Endodermal cell (in vitro differentiated cells): ENCODE data around the gene ARHGDIA. TPM values are rescaled to one million over a fixed set of nuclear protein-coding genes. Genes with fewer than 3 reads are reported as not detected.

Source experiments
- DNase-seq: peaks from one replicate; pipeline ENCODE4 v3.0.0-alpha.2; 2017
- H3K27ac ChIP-seq: 2 replicates; pipeline ENCODE4 v1.5.1; 2013; ENCODE audit warnings: mild to moderate bottlenecking, low read depth, low read length, moderate library complexity
- H3K27me3 ChIP-seq: 2 replicates; pipeline ENCODE4 v1.6.1; 2013; ENCODE audit warnings: mild to moderate bottlenecking, low read length, moderate library complexity; ENCODE audit not compliant: insufficient read depth, control insufficient read depth, poor library complexity, severe bottlenecking
- H3K36me3 ChIP-seq: 2 replicates; pipeline ENCODE4 v1.7.0; 2013; ENCODE audit warnings: mild to moderate bottlenecking, low read length, moderate library complexity; ENCODE audit not compliant: control insufficient read depth, insufficient read depth
- H3K4me1 ChIP-seq: one replicate; pipeline ENCODE4 v1.7.0; 2013; ENCODE audit warnings: low read length; ENCODE audit not compliant: control insufficient read depth, insufficient read depth
- H3K4me3 ChIP-seq: 2 replicates; pipeline ENCODE4 v1.5.1; 2013; ENCODE audit warnings: mild to moderate bottlenecking, low read length, moderate library complexity
- H3K9ac ChIP-seq: 2 replicates; pipeline ENCODE4 v1.6.1; 2013; ENCODE audit warnings: mild to moderate bottlenecking, low read length, moderate library complexity; ENCODE audit not compliant: poor library complexity, severe bottlenecking; ENCODE audit errors: extremely low read depth
- H3K9me3 ChIP-seq: 2 replicates; pipeline ENCODE4 v1.6.1; 2013; ENCODE audit warnings: mild to moderate bottlenecking, low read length, moderate library complexity; ENCODE audit not compliant: control insufficient read depth
- H3K27ac Mint-ChIP-seq: 2 replicates; pipeline ENCODE4 v1.8.0; 2020; ENCODE audit warnings: mixed read lengths
- H3K27me3 Mint-ChIP-seq: 2 replicates; pipeline ENCODE4 v1.8.0; 2021; ENCODE audit warnings: mild to moderate bottlenecking, mixed read lengths; ENCODE audit not compliant: insufficient read depth
- H3K36me3 Mint-ChIP-seq: 2 replicates; pipeline ENCODE4 v1.8.0; 2020; ENCODE audit warnings: low read depth, mixed read lengths
- H3K4me1 Mint-ChIP-seq: 2 replicates; pipeline ENCODE4 v1.8.0; 2020; ENCODE audit warnings: mixed read lengths
- H3K4me3 Mint-ChIP-seq: 2 replicates; pipeline ENCODE4 v1.8.0; 2020; ENCODE audit warnings: mild to moderate bottlenecking, moderate library complexity, mixed read lengths
- H3K9me3 Mint-ChIP-seq: 2 replicates; pipeline ENCODE4 v1.8.0; 2020; ENCODE audit warnings: mild to moderate bottlenecking, mixed read lengths
- WGBS, 2 experiments: methylation state at CpG; one replicate each; pipeline versions ENCODE4 v1.1.5 to v1.1.7; 2013; ENCODE audit warnings: missing lambda C conversion rate in 2 of 2, mixed read lengths in 1 of 2; ENCODE audit not compliant: insufficient coverage in 1 of 2, insufficient read length in 1 of 2; 5-methylcytosine and 5-hydroxymethylcytosine counted together
- total RNA-seq, 2 donors: library from RNA; stranded (reverse); fragmentation: NEBNext Ultra II Directional in 1 of 2; extraction: Animal tissue kit (Norgen Biotek cat#: 25700) in 1 of 2; gene quantifications; 2 replicates in 1 of 2; 3 replicates in 1 of 2; pipeline ENCODE4 v1.2.1, GENCODE V29; 2021
- TF ChIP-seq, protein P1 (sequence below): fragments of 200-600 bp; sonication (generic); conservative IDR thresholded peaks from 2 replicates; pipeline ENCODE4 v1.5.0; 2021; ENCODE audit warnings: antibody characterized with exemption, mild to moderate bottlenecking

ARHGDIA gene
- total RNA-seq, 2 donors from 2014 or later, result 240 to 254 TPM

DNA sequence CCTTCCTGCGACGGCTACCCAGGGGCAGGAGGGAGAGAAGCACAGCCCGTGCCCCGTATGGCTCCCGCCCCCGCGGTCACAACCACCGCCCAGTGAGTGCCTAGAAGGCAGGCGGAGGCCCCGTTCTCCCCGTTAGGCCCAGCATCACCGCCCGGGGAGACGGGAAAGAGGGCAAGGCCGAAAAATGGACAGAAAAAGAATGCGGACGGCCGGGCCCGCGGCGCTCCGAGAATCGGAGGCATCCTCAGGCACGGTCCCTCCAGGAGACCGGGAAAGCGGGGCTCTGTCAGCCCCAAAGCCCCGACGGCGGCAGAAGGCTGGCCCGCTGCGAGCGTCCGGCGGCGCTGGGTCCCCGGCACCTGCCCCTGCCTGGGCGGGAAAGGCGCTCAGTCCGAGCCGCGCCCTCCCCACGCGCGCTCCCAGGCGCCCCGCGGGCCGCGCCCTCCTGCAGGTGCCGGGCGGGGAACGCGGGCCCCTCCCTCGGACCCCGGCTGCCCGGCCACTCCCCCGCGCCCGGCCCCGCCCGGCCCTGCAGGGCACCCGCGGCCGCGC lies 38.5 kb downstream of the ARHGDIA start:
- TF ChIP-seq, protein P1, sequence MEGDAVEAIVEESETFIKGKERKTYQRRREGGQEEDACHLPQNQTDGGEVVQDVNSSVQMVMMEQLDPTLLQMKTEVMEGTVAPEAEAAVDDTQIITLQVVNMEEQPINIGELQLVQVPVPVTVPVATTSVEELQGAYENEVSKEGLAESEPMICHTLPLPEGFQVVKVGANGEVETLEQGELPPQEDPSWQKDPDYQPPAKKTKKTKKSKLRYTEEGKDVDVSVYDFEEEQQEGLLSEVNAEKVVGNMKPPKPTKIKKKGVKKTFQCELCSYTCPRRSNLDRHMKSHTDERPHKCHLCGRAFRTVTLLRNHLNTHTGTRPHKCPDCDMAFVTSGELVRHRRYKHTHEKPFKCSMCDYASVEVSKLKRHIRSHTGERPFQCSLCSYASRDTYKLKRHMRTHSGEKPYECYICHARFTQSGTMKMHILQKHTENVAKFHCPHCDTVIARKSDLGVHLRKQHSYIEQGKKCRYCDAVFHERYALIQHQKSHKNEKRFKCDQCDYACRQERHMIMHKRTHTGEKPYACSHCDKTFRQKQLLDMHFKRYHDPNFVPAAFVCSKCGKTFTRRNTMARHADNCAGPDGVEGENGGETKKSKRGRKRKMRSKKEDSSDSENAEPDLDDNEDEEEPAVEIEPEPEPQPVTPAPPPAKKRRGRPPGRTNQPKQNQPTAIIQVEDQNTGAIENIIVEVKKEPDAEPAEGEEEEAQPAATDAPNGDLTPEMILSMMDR, result no peak
- Mint-ChIP-seq H3K9me3 (no peaks in the 10 kb centered on the region), H3K4me3 (peak overlapping the region; percentile 83), H3K36me3 (peaks cover 4% of the 10 kb centered on the region), H3K4me1 (peaks cover 13% of the 10 kb centered on the region), H3K27ac (peak overlapping the region; percentile 77), H3K27me3 (no peaks in the 10 kb centered on the region)
- H3K4me3 ChIP-seq, result peak overlapping the region; percentile 95
- H3K9ac ChIP-seq, result peak overlapping the region; percentile 70
- no peak overlapping the region for H3K27ac ChIP-seq
- peaks cover 4% of the 10 kb centered on the region for H3K4me1 ChIP-seq
- no peaks in the 10 kb centered on the region for H3K27me3 ChIP-seq
- WGBS, 2 experiments, result 1% methylated on average over 18 to 58 of the region's 65 CpGs
- no peaks in the 10 kb centered on the region for H3K36me3 ChIP-seq
- no peaks in the 10 kb centered on the region for H3K9me3 ChIP-seq
- no peak for DNase-seq

GRCh38 chr17:81831957-81832607 lies 39.1 kb downstream of the ARHGDIA start:
- no peaks in the 10 kb centered on the region for H3K27me3 Mint-ChIP-seq
- H3K9ac ChIP-seq, result peak overlapping the region; percentile 70

DNA sequence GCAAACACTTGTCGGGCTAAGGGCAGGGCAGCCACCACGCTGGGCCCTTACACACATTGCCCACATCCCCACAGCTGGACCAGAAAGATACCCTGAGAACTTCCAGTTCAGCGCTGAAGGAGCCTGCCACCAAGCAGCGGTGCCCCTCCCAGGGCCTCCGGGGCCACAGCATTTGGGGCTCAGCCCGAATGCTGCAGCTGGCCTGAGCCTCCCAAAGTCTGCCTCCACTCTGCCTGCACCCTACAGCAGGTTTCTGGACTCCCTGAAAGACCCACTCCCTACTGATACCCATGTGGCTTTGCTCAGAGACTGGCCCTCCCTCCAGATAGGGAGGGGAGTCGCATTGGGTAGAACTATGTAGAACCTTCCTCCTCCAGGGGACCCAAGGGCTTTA lies 39.6 kb downstream of the ARHGDIA start:
- WGBS, 2 experiments, result 99% methylated on average over 6 of the region's 7 CpGs; no CpG with 5 or more reads in 1 of the 2 experiments
- no peaks in the 10 kb centered on the region for H3K9me3 ChIP-seq
- H3K27me3 Mint-ChIP-seq, result no peaks in the 10 kb centered on the region
- H3K4me1 ChIP-seq, result peaks cover 4% of the 10 kb centered on the region
- H3K4me3 ChIP-seq, result peak overlapping the region; percentile 95
- H3K9ac ChIP-seq, result no peak overlapping the region
- H3K4me3 Mint-ChIP-seq, result peak overlapping the region; percentile 83
- no peaks in the 10 kb centered on the region for H3K9me3 Mint-ChIP-seq
- peaks cover 4% of the 10 kb centered on the region for H3K36me3 Mint-ChIP-seq
- no peaks in the 10 kb centered on the region for H3K27me3 ChIP-seq
- H3K27ac ChIP-seq, result no peak overlapping the region
- H3K36me3 ChIP-seq, result no peaks in the 10 kb centered on the region
- TF ChIP-seq, protein P1, result no peak
- peaks cover 13% of the 10 kb centered on the region for H3K4me1 Mint-ChIP-seq
- no peak overlapping the region for H3K27ac Mint-ChIP-seq
- DNase-seq, result no peak

More at GRCh38 chr17:81831957-81832607, 39.1 kb downstream of the ARHGDIA start:
- H3K27me3 ChIP-seq, result no peaks in the 10 kb centered on the region
- H3K36me3 ChIP-seq, result no peaks in the 10 kb centered on the region
- WGBS, 2 experiments, result 68 to 76% methylated on average over 16 to 18 of the region's 18 CpGs
- H3K4me1 ChIP-seq, result peaks cover 4% of the 10 kb centered on the region
- H3K9me3 ChIP-seq, result no peaks in the 10 kb centered on the region
- Mint-ChIP-seq H3K9me3 (no peaks in the 10 kb centered on the region), H3K4me3 (peak overlapping the region; percentile 83), H3K27ac (peak overlapping the region; percentile 77), H3K4me1 (peaks cover 13% of the 10 kb centered on the region), H3K36me3 (peaks cover 4% of the 10 kb centered on the region)
- H3K4me3 ChIP-seq, result peak overlapping the region; percentile 95
- no peak for DNase-seq
- H3K27ac ChIP-seq, result no peak overlapping the region
- TF ChIP-seq, protein P1, result no peak
